ENCODE results near the gene TMEM158.

TMEM158 gene

GRCh38 chr3:45223889-45224727 lies 2.0 kb downstream of the TMEM158 start:
- ATAC-seq (ENCODE audit: low read depth) = no peak
- no peak for DNase-seq (ENCODE audit: low spot score in 2 of 2)
- peaks cover 6% of the 10 kb centered on the region for H3K4me1 Mint-ChIP-seq
- H3K27me3 Mint-ChIP-seq = peaks cover 30% of the 10 kb centered on the region
- H3K27ac Mint-ChIP-seq = no peak overlapping the region
- no peaks in the 10 kb centered on the region for H3K9me3 Mint-ChIP-seq
- peak overlapping the region; percentile 27 for H3K4me3 Mint-ChIP-seq
- no peaks in the 10 kb centered on the region for H3K36me3 Mint-ChIP-seq

- no peaks in the 10 kb centered on the region for H3K9me3 Mint-ChIP-seq
- H3K36me3 Mint-ChIP-seq = no peaks in the 10 kb centered on the region
- peaks cover 3% of the 10 kb centered on the region for H3K4me1 Mint-ChIP-seq
- ATAC-seq (ENCODE audit: low read depth) (no peak), DNase-seq (ENCODE audit: low spot score in 2 of 2) (no peak)
- H3K27me3 Mint-ChIP-seq = peaks cover 25% of the 10 kb centered on the region
- H3K27ac Mint-ChIP-seq = no peak overlapping the region
- H3K4me3 Mint-ChIP-seq = no peak overlapping the region
These were observed 6.4 kb downstream of the TMEM158 start for GRCh38 chr3:45219694-45220093.

- Mint-ChIP-seq H3K9me3 (no peaks in the 10 kb centered on the region), H3K36me3 (no peaks in the 10 kb centered on the region), H3K4me1 (no peaks in the 10 kb centered on the region), H3K27ac (no peak overlapping the region), H3K4me3 (no peak overlapping the region), H3K27me3 (peaks cover 20% of the 10 kb centered on the region)
- no peak for DNase-seq (ENCODE audit: low spot score in 2 of 2)
- no peak for ATAC-seq (ENCODE audit: low read depth)
These were observed 7.3 kb downstream of the TMEM158 start for GRCh38 chr3:45218578-45219390.

DNA sequence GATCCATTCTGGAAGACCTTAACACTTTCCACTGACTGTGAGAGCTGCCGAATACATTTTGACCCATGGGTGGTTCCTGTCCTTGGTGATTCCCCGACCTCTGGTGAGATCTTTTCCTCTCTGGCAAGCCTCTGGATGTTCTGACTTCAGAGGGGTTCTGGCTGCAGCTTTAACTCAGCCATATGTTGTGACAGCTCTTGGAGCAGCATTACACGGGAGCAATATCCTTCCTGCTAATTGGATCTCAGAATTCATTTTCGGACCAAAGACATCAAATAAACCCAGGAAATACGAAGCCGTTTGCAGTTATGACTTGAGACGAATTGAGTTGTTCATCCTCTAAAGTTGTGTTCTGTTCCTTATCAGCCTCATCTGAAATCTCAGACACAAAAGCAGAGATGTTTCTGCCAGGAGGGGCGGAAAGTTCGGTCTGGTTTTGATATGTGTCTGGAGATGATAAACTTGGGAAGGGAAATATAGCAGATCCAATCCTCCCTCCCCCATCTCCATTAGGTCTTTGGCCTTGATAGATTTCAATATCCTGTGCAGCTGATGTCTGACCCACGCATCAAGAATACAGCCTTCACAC lies 10.0 kb downstream of the TMEM158 start:
- H3K4me3 Mint-ChIP-seq = no peak overlapping the region
- H3K36me3 Mint-ChIP-seq = no peaks in the 10 kb centered on the region
- ATAC-seq (ENCODE audit: low read depth) (no peak), DNase-seq (ENCODE audit: low spot score in 2 of 2) (no peak)
- no peaks in the 10 kb centered on the region for H3K4me1 Mint-ChIP-seq
- no peak overlapping the region for H3K27ac Mint-ChIP-seq
- no peaks in the 10 kb centered on the region for H3K9me3 Mint-ChIP-seq
- H3K27me3 Mint-ChIP-seq = peaks cover 16% of the 10 kb centered on the region

DNA sequence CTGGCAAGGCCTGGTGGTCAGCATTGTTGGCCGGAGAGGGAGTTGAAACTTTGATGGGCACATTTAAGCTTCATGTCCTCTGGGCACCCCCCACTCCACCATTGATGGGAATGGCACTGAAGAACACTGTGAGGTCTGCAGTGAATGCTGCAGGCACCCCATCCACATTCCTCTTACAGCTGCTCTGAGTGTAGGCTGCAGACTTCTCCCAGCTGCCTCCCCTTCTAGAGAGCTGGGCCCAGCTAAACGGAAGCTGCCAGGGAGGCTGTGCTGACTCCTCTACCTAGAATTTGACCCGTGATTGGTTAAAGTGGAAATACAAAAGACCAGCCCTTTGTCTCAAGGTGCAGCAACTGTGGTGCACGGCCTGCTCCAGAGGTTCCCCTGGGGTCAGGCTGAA lies 10.6 kb downstream of the TMEM158 start:
- Mint-ChIP-seq H3K27me3 (peaks cover 19% of the 10 kb centered on the region), H3K9me3 (no peaks in the 10 kb centered on the region), H3K4me1 (peaks cover 3% of the 10 kb centered on the region), H3K36me3 (no peaks in the 10 kb centered on the region), H3K4me3 (no peak overlapping the region), H3K27ac (no peak overlapping the region)
- DNase-seq (ENCODE audit: low spot score in 2 of 2) = no peak
- no peak for ATAC-seq (ENCODE audit: low read depth)

GRCh38 chr3:45214061-45214680 lies 11.9 kb downstream of the TMEM158 start:
- ATAC-seq (ENCODE audit: low read depth) = no peak
- Mint-ChIP-seq H3K27me3 (peaks cover 17% of the 10 kb centered on the region), H3K36me3 (no peaks in the 10 kb centered on the region)

GRCh38 chr3:45212095-45212468 lies 14.0 kb downstream of the TMEM158 start:
- DNase-seq (ENCODE audit: low spot score in 2 of 2) (no peak), ATAC-seq (ENCODE audit: low read depth) (no peak)
- Mint-ChIP-seq H3K36me3 (no peaks in the 10 kb centered on the region), H3K27ac (no peak overlapping the region), H3K27me3 (peaks cover 9% of the 10 kb centered on the region), H3K4me3 (no peak overlapping the region), H3K4me1 (peaks cover 3% of the 10 kb centered on the region), H3K9me3 (no peaks in the 10 kb centered on the region)

More at GRCh38 chr3:45214061-45214680, 11.9 kb downstream of the TMEM158 start:
- no peak overlapping the region for H3K27ac Mint-ChIP-seq
- peaks cover 3% of the 10 kb centered on the region for H3K4me1 Mint-ChIP-seq
- H3K4me3 Mint-ChIP-seq = no peak overlapping the region
- H3K9me3 Mint-ChIP-seq = no peaks in the 10 kb centered on the region
- DNase-seq (ENCODE audit: low spot score in 2 of 2) = no peak

- Mint-ChIP-seq H3K36me3 (no peaks in the 10 kb centered on the region), H3K4me1 (peaks cover 3% of the 10 kb centered on the region), H3K9me3 (no peaks in the 10 kb centered on the region), H3K4me3 (no peak overlapping the region), H3K27me3 (peaks cover 9% of the 10 kb centered on the region), H3K27ac (no peak overlapping the region)
- ATAC-seq (ENCODE audit: low read depth) (no peak), DNase-seq (ENCODE audit: low spot score in 2 of 2) (no peak)
These were observed 14.5 kb downstream of the TMEM158 start for GRCh38 chr3:45211466-45212094.

DNA sequence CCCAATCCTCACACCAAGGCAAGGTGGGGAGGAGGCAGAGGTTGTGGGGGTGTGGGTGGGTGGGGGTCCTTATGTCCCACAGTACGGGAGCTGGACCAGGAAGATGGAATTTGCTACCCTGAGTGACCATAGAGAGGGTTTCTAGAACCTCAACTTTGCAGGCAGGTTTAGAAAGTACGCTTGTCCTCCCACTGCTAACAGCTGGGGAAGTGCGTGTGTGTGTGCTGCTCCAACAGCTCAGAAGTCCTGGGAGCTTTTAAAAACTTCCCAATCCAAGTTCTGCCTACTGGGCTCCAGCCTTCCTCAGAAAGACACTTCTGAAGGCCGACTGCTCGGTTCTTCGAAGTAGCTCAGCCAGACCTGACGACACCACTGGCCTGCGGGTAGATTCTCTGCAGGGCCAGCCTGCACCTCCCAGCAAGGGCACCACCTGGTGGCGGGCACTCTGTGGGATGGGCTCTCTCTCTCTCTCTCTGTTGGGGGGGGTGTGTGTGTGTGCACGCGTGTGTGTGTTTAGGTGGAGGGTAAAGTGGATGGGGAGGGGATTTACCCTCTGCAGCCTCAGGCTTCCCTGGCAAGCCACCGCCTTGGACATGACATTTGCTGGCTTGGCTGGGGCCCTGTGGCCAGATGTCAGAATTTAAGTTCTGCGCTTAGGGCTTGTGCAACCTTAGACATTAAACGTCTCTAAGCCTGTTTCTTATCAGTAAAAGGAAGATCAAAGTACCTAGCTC lies 15.6 kb downstream of the TMEM158 start:
- peak; percentile 80 for ATAC-seq (ENCODE audit: low read depth)
- no peaks in the 10 kb centered on the region for H3K9me3 Mint-ChIP-seq
- H3K4me1 Mint-ChIP-seq = peaks cover 3% of the 10 kb centered on the region
- peak; percentile 30 to 39 for DNase-seq (ENCODE audit: low spot score in 2 of 2)
- H3K36me3 Mint-ChIP-seq = no peaks in the 10 kb centered on the region
- no peak overlapping the region for H3K27ac Mint-ChIP-seq
- H3K4me3 Mint-ChIP-seq = no peak overlapping the region
- peaks cover 9% of the 10 kb centered on the region for H3K27me3 Mint-ChIP-seq

DNA sequence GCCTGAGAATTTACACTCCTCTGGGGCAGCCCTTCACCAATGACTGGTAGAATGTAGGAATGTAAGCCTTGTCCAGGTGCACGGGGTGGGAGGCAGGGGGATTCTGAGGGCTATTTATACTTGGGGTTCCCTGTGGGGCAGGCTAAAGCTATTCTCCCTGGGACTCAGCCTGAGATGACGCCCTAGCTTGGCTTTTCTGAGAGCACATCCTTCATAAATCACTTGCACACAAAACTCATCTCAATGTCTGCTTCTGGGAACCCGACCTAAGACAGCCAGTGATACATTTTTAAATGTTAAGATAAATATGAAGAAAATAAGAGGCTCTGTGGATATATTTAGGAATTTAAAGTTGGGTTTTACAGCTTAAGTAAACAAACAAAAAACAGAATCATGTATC lies 16.6 kb downstream of the TMEM158 start:
- Mint-ChIP-seq H3K9me3 (no peaks in the 10 kb centered on the region), H3K27me3 (peaks cover 11% of the 10 kb centered on the region), H3K36me3 (no peaks in the 10 kb centered on the region), H3K4me3 (no peak overlapping the region), H3K27ac (no peak overlapping the region), H3K4me1 (peaks cover 3% of the 10 kb centered on the region)
- ATAC-seq (ENCODE audit: low read depth) (no peak), DNase-seq (ENCODE audit: low spot score in 2 of 2) (no peak)

- Mint-ChIP-seq H3K27me3 (peaks cover 11% of the 10 kb centered on the region), H3K9me3 (no peaks in the 10 kb centered on the region), H3K4me1 (peaks cover 3% of the 10 kb centered on the region), H3K27ac (no peak overlapping the region), H3K36me3 (no peaks in the 10 kb centered on the region), H3K4me3 (no peak overlapping the region)
- DNase-seq (ENCODE audit: low spot score in 2 of 2) (no peak), ATAC-seq (ENCODE audit: low read depth) (no peak)
These were observed 17.5 kb downstream of the TMEM158 start for GRCh38 chr3:45208586-45208985.

- Mint-ChIP-seq H3K4me3 (no peak overlapping the region), H3K9me3 (no peaks in the 10 kb centered on the region), H3K4me1 (peaks cover 3% of the 10 kb centered on the region), H3K36me3 (no peaks in the 10 kb centered on the region), H3K27me3 (peaks cover 11% of the 10 kb centered on the region), H3K27ac (no peak overlapping the region)
- no peak for DNase-seq (ENCODE audit: low spot score in 2 of 2)
- no peak for ATAC-seq (ENCODE audit: low read depth)
These were observed 18.6 kb downstream of the TMEM158 start for GRCh38 chr3:45207446-45207845.

DNA sequence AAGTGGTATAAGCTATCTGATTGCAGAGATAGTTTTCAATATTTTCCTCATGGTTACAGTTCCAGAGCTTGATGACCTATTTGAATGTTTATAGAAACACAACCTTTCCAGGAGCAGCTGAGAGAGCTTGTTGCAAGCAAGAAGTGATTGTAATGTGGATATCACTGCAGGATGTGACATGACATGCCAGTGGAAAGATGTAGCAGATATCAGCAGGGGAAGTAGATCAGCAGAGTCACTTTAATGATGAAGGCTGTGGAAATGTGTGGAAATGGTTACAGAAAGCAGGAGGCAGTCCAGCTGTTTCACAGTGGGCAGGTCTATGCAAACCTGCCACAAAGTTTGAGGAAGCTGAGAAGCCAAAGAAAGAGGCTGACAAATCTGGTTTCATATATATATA lies 21.0 kb downstream of the TMEM158 start:
- no peak for ATAC-seq (ENCODE audit: low read depth)
- H3K27ac Mint-ChIP-seq = no peak overlapping the region
- no peaks in the 10 kb centered on the region for H3K4me1 Mint-ChIP-seq
- H3K4me3 Mint-ChIP-seq = no peak overlapping the region
- no peaks in the 10 kb centered on the region for H3K36me3 Mint-ChIP-seq
- H3K9me3 Mint-ChIP-seq = no peaks in the 10 kb centered on the region
- H3K27me3 Mint-ChIP-seq = peaks cover 8% of the 10 kb centered on the region
- DNase-seq (ENCODE audit: low spot score in 2 of 2) = no peak
